PC-9 (cell line): ENCODE measurements around the gene MAGEB2.

Experiments
- CTCF ChIP-seq: fragments of 200-600 bp; sonication (generic); conservative IDR thresholded peaks from 2 replicates; pipeline ENCODE4 v1.6.1; 2017; ENCODE audit warnings: mixed run types, antibody characterized with exemption, mild to moderate bottlenecking, moderate library complexity
- EZH2 ChIP-seq: fragments of 200-600 bp; sonication (generic); IDR thresholded peaks from 2 replicates; pipeline ENCODE4 v1.8.0; 2017; ENCODE audit warnings: antibody characterized with exemption, low read depth

GRCh38 chrX:30220661-30221060 lies 5.3 kb downstream of the MAGEB2 start:
- TF ChIP-seq CTCF (no peak), EZH2 (no peak)
